T-helper 2 cell (primary cell): ENCODE results near the gene ARHGAP25.

Experiments used
- DNase-seq, 5 experiments: peaks; one replicate each; pipeline versions ENCODE4 v3.0.0 to v3.0.0-alpha.2; 2012 to 2022

The ARHGAP25 gene

DNA sequence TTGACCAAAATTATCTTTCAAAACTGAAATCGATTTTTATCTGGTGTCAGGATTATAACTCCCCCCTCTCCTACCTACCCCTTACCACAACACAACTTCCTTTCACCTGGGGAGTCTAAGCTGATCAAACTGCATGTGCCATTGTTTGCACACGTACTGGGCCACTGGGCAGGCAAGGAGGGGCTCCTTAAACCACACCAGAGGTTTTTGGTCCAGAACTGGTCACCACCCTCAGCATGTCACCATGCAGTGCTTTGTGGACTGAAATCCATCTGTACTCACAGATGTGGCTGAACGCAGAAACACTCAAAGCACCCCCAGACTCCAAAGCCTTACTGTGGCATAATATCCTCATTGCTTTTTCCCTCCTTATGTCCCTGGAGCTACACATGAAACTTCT, 13.9 kb upstream of the ARHGAP25 start:
- DNase-seq = peak in 1 of 5 experiments; percentile 55

DNA sequence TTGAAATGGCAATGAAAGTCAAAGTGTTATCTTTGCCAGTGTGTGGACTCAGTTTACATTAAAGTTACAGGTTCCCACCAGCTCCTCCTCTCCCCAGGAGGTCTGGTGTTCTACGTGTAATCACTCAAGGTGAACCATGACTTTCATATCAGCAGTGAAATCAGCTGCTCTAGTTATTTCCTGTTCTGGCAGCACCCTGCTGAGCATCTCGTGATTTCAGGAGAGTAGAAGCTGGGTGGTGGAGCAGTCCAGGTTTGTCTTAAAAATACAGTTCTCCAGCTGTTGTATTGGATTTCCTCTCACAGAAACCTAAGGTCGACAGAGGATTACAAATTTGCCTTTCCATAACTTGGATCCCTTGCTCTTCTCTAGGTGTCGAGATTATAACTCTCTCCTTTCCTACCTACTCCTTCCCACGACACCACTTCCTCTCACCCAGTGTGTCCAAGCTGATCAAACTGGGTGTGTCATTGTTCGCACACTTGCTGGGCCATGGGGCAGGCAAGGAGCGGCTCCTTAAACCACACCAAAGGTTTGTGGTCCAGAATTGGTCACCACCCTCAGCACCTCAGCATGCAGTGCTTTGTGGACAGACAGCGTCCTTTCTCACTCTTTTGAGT, 13.0 kb upstream of the ARHGAP25 start:
- peak in 3 of 5 experiments; percentile 36 to 90 (median 50) for DNase-seq

DNA sequence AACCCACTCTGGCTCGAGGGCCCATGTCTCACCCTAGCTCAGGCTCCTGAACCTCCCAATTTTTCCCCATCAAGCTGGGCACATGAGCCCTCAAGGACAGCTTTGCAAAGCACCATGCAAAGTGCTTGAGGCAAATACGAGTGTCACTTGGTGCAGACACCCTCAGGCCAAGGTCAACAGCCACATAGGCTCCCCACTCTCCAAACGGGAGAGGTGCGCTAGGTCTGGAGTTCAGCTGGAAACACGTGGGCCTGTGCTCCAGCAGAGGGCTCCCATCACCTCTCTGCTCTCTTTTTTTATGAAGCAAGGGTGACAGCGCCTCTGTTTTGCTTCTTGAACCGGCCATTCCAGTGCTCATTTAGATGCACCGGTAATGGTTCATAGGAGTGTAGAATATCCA, 11.9 kb upstream of the ARHGAP25 start:
- DNase-seq = peak in 1 of 5 experiments; percentile 52

DNA sequence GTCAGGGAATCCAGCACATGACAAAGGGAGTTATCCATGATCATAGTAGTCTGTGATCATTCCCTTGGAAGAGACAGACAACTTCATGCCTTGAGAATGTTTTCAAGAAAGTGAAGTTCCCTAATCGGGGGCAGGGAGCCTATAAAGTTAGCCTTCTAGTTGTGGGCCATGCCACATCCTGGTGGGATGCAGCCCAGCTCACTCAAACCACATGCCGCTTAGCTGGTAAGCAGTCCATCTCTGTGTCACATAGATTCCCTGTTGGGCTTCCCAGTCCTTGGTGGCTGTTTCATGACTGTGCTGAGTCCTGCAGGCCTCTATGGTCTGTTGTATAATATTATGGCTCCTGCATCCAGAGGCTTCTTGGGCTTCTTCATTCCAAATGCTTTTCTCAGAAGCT, 11.4 kb upstream of the ARHGAP25 start:
- DNase-seq = peak in 1 of 5 experiments; percentile 49

DNA sequence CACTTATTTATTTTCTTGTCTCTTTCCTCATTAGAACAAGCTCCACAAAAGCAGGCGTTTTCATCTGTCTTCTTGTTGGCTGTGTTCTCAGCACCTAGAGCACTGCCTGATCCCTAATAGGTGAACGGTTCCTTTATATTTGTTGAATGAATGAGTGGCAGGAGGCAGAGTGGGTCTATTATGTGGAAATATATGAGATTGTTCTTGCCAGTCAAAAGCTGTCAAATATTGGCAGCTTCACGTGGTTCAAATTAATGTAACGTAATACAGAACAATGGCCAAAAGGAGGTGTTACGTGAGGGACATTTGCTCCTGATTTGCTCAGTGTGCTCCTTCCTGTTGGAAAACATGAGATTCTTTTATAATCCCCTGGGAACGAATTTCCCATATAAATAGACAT, 8.5 kb upstream of the ARHGAP25 start:
- DNase-seq = no peak

DNA sequence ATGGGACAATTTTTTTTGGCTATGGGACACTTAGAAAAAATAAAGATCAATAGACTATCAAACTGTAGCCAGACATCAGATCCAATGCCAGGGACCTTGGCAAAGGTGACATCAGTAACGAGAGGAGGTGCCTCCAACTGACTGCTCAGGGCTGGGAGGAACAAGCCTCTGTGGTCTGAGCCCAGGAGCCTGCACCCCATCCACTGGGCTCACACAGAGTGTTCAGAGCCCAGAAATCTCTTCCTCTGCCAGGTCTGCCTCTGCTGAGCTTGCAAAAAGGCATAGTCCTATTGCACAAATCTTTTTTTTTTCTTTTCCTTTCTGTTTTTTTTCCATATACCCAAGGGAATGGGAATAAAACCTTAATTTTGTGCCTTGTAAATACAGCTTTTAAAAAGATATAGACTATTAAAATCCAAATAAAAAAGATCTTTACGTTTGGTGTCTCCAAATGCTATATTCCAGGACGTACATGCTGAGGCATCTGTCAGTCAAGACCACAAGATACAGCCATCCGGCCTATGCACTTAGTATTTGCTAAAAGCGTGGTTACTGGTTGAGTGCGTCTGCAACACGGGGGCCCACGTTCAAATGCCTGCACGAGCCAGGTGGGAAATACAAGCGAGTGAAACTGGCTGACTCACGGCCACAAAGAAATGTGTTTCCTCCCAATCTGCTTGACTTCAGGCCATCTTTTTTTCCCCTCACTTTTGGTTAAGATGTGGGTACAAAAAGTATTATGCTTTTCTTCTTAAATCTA, 7.8 kb upstream of the ARHGAP25 start:
- peak in 4 of 5 experiments; percentile 63 to 99 (median 74) for DNase-seq

DNA sequence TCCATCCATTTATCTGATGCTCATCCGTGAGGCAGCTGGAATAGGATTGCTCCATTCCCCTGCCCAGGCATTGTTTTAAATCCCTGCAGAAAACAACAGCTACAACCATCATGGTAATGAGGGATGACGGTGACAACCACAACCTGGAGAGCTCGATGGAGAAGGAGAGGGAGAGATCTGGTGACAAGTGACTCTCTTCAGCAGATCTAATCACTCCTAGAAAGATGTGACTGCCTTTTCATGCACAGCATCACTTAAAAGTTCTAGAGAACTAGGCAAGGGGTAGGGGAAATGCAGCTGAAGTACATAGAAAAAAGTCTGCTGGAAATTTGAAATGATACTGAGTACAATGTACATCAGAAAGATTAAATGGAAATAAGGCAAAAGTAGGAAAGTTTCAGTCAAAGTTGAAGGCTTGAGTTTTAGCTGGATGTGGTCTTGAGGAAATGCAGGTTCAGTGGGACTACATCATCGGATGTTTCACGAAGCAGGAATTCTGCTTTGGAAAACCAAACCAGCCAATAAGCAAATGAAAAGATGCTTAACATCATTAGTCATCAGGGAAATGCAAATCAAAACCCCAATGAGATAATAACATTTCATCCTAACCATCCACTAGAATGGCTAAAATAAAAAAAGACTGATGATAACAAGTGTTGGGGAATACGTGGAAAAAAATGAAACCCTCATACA, 6.8 kb upstream of the ARHGAP25 start:
- DNase-seq = peak in 1 of 5 experiments; percentile 82

DNA sequence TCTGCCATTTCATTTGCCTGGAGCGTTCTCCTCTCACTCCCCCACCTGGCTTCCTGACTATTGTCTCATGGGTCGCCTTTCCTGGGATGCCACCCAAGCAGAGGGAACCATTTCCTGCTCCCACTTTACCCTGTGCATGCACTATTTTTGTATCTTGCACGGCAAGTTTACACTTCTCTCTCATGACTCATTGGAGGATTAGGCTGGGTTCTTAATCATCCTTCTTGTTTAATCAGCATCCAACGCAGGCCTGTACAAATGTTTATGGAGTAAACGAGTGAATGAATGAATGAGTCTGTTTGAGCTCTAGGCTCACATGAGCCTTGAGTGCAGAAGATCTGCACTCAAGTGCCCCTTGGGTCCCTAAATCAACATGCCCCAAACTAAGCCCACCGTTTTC, 3.8 kb upstream of the ARHGAP25 start:
- DNase-seq = no peak

DNA sequence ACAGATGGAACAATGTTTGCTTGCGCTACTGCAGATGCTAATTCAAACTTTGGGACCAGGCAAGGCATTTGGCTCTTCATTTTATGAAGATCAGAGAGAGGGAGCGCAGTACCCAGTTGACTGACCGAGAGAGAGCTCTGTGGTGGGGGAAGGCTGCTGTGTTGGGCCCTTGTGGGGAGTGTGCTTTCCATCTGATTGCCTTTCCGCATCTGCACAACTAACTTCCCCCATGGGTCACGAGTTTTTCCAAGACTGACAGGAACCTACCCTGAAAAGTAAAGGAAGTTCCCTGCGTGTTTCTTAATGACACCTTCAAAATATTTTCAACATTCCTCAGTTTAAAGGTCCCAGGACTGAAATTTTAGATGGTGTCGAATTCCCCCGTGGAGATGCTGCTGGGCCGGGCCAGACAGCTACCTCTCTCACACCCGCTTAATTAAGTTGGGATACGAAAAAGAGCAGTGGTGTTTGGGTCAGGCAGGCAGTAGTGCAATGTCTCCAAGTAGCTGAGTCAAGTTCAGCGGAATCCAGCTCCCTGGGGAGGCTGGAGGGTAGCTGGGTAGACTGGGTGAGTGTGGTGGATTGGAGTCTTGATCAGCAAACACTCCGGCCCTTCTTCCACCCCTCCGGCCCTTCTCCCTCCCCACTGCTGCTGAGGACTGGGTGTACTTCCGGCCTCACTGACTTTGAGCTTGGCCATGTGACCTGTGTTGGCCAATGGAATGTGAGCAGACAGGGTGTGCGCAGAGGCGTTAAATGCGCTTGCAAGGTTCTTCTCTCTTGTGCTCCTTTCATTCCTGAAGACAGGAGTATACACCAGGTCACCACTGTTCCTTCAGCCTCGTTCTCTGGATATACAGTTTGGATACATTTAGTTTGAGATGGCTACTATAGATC, 2.3 kb upstream of the ARHGAP25 start:
- DNase-seq = no peak

DNA sequence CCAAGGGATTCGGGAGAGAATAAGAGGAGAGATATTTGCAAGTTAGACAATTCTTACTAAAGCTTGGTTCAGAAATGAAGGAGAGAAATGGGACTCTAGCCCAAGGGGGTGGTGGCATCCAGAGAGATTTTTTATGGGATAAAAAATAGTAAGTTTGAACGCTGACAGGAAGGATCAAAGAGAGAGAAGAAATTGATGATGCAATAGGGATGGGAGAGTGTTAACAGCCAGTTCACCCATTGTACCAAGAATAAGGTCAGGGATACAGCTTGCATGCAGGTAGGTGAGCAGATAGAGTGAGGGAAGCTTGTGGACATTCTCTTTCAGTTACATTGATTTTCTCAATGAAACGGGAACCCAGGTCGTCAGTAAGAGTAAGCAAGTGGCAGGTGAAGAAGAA, 1.2 kb upstream of the ARHGAP25 start:
- no peak for DNase-seq

DNA sequence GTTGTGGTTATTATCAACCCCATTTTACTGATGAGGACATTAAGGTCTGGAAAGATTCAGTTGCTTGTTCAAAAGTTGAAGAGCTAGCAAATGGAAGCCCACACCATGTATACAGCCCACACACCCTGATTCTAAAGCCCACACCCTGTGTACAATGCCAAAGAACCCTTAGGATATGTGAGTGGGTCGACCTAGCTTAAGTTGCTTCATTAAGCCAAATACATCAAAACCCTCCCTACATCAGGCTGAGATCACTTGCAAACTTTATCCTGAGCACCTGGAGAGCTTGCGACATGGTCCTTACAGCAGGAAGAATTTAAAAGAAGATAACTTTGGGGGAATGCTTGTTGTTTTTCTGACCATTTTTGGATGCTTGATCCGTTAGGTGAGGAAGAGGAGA, 435 bp upstream of the ARHGAP25 start:
- peak in 1 of 5 experiments; percentile 68 for DNase-seq

DNA sequence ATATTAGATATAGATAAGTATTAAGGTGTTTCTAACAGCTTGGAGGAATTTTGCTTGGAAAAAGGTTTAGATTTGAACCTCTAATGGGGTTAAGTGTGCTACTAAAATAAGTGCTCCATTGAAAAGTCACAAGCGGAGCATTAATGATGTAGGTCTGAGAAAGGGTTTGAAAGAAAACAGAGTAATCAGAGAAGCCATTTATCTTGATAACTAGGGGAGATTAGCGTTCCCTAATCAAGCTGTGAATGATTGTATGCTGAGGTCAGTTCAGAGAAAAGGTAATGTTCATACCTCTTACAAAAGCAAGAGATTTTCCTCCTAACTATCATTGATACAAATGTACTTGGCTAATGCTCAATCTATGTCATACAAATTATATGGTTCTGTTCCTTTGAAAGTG, 1.5 kb downstream of the ARHGAP25 start:
- no peak for DNase-seq

DNA sequence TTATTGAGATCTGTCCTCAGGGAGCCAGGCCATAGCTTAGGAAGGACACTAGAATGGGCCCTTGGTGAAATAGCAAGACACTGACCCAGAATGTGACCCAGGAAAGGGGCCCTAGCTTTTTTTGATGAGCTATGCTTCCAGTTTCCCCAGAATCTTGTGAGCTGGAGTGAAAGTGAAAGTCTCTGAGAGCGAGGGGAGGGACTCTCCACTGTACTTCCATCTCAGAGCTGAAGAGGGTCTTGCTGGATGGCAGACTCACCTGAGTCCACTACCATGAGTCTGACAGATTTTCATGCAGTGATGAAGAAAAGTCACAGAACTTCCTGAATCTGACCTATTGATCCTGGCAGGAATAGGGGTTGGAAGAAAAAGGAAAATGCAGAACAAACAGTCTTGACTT, 3.1 kb downstream of the ARHGAP25 start:
- peak in 2 of 5 experiments; percentile 39 to 79 for DNase-seq

DNA sequence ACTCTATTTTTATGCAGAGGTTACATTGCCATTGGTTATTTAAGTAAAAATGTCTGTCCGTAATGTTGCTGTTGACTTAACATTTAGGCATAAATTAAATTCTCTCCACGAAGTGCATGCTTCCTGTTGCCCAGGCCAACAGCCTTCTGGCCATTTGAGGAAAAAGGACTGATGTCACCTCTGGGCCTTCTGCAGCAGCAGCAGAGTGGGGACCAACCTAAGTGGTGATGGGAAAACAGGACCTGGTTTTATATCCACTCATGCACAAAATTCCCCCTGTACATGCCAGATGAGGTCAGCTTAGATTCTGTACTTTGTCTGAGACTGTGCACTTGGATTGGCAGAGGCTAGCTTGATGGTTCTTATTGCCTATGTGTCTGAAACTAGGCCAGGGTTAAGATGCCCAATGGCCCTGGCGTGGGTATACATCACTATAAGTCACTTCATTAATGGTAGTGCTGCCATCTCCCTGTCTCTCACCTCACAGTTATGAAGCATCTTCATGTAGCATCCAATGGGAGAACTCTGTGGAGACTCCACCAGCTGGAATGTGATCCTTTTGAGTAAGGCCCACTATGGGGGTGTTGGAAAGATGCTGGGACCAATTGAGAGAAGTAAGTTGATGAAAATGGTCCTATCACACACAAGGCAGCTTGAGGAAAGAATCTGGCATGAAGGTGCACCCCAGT, 4.4 kb downstream of the ARHGAP25 start:
- DNase-seq = no peak

DNA sequence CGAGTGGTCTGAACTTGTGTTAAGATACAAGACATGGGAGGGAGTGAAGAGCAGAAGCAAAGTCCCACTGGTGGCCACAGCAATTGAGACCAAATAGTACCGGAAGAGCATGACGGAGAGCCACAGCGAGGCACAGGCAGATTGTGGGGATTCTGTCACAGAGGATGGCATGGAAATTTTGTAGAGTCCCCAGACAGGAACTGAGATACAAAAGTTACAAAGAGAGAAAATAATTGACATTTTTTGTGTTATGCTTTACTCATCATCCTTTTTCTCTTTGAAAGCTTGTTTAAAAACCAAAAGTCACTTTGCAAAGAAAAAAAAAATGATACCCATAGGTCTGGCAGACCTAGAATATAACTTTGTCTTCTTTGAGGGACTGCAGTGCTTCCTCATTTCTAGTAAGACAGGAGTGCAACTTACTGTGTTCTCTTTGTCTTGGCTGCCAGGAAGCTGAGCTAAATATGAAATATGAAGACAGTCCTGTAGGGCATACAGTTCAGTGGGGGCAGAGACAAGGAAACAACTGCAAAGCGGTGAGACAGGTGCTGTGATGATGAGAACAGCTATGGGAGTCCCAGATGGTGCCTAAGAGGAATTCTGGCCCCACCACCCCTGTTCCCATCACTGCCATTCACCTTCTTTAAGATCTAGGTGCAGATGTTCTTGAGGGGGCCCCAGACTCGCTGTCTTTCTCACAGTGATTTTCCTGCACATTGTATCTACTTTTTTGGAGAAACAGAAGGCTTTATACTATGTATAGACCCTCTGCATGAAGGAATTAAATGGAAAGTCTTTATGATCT, 5.2 kb downstream of the ARHGAP25 start:
- peak in 1 of 5 experiments; percentile 42 for DNase-seq

DNA sequence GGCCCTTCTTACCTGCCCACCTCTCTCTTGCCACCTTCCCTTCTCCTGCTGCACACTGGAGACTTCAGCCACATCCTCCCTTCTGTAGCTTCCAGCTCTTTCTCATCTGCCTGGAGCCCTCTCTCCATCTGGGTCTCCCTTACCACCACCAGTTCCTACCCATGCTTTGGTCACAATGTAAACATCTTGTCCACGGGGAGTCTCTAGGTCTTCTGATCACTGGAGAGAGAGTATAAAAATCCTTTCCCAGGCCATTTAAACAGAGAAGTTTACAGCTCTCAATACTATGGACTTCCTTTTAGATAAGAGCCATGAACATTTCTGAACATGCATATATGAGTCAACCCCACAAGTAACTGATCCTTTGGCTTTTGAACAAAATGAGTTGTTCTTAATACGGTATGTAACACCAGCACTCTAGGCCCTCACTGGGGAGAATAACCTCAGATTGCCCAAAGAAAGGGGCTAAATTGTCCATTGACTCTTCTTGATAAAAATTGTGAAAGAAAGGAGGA, 5.8 kb downstream of the ARHGAP25 start:
- DNase-seq = peak in 1 of 5 experiments; percentile 64

DNA sequence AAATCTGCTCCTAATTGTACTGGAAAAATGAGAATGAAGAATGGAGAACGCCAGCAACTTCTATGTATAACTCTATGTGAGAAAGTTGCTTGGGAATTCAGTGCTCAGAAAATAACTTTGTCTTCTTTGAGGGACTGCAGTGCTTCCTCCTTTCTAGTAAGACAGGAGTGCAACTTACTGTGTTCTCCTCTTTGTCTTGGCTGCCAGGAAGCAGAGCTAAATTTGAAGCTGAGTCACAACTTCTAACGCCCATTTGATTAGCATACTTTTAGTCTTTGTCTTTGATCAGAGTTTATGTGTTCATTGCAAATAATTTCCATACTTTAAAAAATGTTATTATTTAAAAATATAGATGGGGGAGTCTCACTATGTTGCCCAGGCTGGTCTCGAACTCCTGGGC, 6.6 kb downstream of the ARHGAP25 start:
- DNase-seq = peak in 1 of 5 experiments; percentile 38

DNA sequence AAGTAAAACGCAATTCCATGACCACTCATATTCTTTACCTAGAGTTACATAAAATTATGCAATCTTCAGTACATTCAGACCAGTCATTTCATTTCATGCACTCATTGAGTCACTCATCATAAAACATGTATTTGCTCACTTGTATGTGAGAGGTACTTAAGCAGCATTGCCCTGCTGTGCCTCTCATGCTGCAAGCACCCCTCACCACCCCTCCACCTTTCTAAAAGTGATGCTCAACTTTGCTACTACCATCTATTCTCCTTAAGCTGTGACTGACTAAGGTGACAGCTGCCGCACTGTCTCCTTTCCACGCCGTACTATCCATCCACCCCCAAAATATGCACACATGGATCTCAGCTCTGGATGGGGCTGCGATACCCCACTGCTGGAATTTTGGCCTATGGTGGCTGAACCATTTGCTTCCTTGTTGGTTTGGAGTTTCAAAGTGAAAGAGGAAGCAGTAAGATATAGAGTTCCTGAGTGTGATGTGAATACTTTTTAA, 7.2 kb downstream of the ARHGAP25 start:
- DNase-seq = peak in 1 of 5 experiments; percentile 40

DNA sequence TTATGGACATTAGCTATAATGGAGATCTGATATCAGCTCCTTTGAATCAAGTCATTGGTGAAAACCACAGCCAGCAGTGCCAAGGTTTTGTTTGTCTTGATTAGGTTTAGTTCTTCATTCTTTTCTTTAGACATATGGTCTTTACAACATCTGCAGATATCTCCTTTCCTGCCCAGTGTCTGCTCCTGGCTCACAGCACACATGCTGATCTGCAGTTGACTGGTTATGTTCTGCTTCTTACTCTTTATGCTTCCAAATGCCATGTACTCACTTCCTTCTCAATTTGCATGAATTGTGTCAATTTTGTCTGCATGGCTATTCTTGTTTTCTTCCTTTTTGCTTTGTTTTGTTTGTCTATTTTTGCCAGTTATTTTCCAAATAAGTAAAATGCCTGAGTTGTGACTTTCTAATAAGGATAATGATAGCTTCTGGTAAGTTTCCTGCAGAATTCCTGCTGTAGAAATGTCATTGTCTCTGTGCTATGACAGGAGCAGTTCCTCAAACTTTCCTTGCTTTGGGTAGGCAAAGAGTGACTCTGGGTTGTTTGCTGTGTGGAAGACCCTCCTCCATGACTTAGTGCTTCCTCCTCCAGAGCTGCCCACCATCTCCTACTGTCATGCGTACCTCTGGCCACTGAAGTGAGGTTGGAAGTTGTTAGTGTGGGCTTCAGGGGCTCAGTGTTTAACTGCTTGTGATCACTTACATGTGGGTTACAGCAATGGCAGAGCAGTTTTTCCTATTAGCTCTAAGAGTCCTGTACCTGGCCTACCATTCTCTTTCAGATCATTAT, 8.2 kb downstream of the ARHGAP25 start:
- DNase-seq = peak in 1 of 5 experiments; percentile 38

DNA sequence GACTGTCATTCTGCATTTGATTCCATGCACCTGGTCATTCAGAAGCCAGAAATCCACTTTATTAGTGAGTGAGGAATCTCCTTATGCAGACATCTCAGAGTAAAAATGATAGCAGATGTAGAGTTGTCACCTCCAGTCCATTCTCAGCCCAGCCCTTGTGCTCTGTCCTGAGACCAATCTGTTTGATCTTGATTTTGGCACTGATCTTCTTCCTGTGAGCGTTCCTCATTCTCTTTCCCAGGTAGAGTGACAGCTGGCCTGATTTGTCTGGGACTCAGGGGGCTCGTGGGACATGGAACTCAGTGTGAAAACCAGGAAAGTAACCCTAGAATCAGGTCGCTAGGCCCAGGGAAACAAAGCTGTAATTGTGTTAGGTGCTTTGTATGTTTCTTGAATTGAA, 8.9 kb downstream of the ARHGAP25 start:
- no peak for DNase-seq
